MM.1S (cell line): ENCODE measurements around the gene CTNNBIP1.

Experiments
- EZH2 ChIP-seq: fragments of 300-600 bp; sonication (generic); optimal IDR thresholded peaks from 2 replicates; pipeline ENCODE3; 2017; ENCODE audit warnings: low read depth, mild to moderate bottlenecking, antibody characterized with exemption, low read length, mixed read lengths
- TF ChIP-seq, protein P1 (sequence below): fragments of 300-600 bp; sonication (generic); IDR thresholded peaks from 2 replicates; pipeline ENCODE4 v1.5.1; 2016; ENCODE audit warnings: antibody characterized with exemption, low read length, mixed read lengths

- TF ChIP-seq EZH2, result no peak
- TF ChIP-seq, protein P1, sequence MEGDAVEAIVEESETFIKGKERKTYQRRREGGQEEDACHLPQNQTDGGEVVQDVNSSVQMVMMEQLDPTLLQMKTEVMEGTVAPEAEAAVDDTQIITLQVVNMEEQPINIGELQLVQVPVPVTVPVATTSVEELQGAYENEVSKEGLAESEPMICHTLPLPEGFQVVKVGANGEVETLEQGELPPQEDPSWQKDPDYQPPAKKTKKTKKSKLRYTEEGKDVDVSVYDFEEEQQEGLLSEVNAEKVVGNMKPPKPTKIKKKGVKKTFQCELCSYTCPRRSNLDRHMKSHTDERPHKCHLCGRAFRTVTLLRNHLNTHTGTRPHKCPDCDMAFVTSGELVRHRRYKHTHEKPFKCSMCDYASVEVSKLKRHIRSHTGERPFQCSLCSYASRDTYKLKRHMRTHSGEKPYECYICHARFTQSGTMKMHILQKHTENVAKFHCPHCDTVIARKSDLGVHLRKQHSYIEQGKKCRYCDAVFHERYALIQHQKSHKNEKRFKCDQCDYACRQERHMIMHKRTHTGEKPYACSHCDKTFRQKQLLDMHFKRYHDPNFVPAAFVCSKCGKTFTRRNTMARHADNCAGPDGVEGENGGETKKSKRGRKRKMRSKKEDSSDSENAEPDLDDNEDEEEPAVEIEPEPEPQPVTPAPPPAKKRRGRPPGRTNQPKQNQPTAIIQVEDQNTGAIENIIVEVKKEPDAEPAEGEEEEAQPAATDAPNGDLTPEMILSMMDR, result no peak
These were observed 629 bp downstream of the CTNNBIP1 start for GRCh38 chr1:9909234-9910046.
